Right cardiac atrium (tissue), 5 donors: ENCODE data around the gene ADRA2B. TPM values are rescaled to one million over a fixed set of nuclear protein-coding genes. Genes with fewer than 3 reads are reported as not detected.

Experiments
- ATAC-seq, 2 donors: fragments of 200-7000 bp; cut with Tn5 transposase; one replicate each; pipeline versions ENCODE4 v1.8.0 to v1.9.1; 2020; ENCODE audit warnings: moderate library complexity in 2 of 2, mild to moderate bottlenecking in 1 of 2
- DNase-seq, 3 donors: peaks; one replicate each; pipeline ENCODE4 v3.0.0-alpha.2; 2020
- H3K27ac ChIP-seq: one replicate; pipeline ENCODE4 v1.5.1; 2013; ENCODE audit warnings: mild to moderate bottlenecking, low read length, control low read depth, moderate library complexity
- H3K27me3 ChIP-seq: one replicate; pipeline ENCODE4 v1.6.1; 2013; ENCODE audit not compliant: control insufficient read depth, insufficient read depth
- H3K4me1 ChIP-seq: one replicate; pipeline ENCODE4 v1.6.1; 2013; ENCODE audit warnings: low read length; ENCODE audit not compliant: control insufficient read depth, insufficient read depth
- H3K4me3 ChIP-seq: one replicate; pipeline ENCODE4 v1.5.1; 2013; ENCODE audit warnings: low read length, control low read depth
- H3K9me3 ChIP-seq: one replicate; pipeline ENCODE4 v1.6.1; 2013; ENCODE audit warnings: low read length; ENCODE audit not compliant: control insufficient read depth
- WGBS: extraction: QIAGEN DNeasy Blood & Tissue Kit; methylation state at CpG from one replicate; pipeline ENCODE4 v1.1.7; 2013; 5-methylcytosine and 5-hydroxymethylcytosine counted together
- intact Hi-C, 4 donors: fragments of 100-400 bp; cut with DNase I; formaldehyde crosslinking; loops; one replicate each; pipeline versions ENCODE4 v1.11.0 to v1.14.0; 2022 to 2023
- polyA plus RNA-seq: library from polyadenylated mRNA; stranded (reverse); fragments of 200-250 nt; gene quantifications from one replicate; pipeline ENCODE4 v1.2.3, GENCODE V29; 2013
- total RNA-seq, 4 donors: library from RNA; stranded (reverse); fragmentation: NEBNext Ultra II Directional; extraction: Animal tissue kit (Norgen Biotek cat#: 25700); gene quantifications; one replicate each; pipeline ENCODE4 v1.2.1, GENCODE V29; 2021
- donor health status: healthy with polysubstance abuse.
- donor health status: DM: no; HTN: yes; CAD: no.
- donor health status: DM: no; HTN: no; CAD: no.
- donor health status: DM: no; HTN: yes; CAD: no; lungs with severe emphysema.
- donor health status: DM: yes; HTN: yes; CAD: no.

The ADRA2B gene
- total and polyA plus RNA-seq, 5 donors, result 0.11 to 2.2 (median 0.88) TPM

DNA sequence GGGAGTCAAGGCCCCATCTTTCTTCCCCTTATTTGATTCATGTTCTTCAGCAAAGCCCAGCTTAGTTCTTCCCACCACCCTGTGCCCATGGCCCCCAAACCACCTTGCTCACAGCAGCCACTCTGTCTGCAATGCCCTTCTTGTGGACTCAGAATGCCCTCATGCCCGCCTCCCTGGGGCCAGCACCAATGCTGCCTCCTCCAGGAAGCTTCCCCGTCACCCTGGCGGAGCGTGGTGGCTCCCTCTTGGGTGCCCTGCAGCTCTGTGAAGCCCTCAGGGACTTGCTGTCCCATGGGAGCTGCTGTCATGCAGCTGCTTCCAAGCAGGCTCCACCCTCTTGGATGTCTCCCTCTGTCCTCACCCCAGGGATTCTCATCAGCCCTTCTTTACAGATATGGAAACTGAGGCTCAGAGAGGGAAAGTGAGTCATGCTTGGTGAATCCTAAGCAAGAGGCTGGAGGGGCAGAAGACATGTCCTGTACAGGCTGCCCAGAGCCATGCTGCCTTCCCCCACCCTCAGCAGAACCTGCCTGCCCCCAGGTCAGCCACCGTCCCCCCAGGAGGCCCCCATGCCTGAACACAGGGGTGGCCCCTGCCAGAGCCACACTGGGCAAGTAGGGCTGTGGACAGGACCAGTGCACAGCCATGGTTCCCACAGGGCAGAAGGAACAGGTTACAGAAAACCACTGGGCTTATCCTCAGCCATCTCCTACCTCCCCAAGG lies 40.7 kb upstream of the ADRA2B start:
- WGBS, result 97% methylated on average over 5 of the region's 5 CpGs
- Histone ChIP-seq H3K27ac (no peak overlapping the region), H3K4me3 (no peak overlapping the region), H3K27me3 (no peaks in the 10 kb centered on the region), H3K9me3 (no peaks in the 10 kb centered on the region), H3K4me1 (no peaks in the 10 kb centered on the region)
- intact Hi-C loops, result no loop called here
- ATAC-seq (no peak), DNase-seq (no peak)

DNA sequence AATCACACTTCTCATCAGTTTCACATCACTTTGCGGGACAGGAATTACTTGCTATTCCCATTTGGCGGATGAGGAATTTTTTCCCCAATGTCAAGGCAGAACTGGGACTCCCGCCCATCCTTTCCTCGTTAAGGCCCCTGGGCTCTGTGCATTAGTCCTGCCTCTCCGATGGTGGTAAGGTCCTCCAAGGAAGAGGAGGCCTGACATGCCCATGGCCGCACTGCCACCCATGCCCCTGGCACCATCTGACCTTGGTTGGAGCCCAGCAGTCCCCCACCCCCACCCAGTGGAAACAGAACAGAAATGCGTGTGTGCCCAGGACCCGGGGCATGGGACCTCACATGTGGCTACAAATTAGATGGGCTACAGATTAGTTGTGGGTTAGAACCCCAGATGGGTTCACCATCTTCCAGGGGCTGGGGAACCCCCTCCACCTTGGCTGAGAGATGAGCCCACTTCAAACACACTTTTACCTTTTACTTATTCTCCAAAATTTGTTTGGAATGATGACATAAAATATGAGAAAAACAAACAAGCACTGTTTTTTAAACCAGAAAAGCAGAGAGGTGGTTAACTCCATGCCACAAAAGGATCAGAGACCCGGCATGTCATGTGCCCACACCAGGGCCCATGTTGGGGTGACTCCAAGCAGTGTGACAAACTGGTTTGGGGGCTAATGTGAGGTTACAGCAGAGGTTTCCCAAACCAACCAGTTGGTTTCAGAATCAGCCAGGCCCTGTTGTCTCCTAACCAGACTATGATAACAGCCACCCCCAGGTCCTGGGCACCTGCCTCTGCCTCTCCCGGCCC lies 39.8 kb upstream of the ADRA2B start:
- peak in 1 of 3 donors; percentile 6 for DNase-seq
- Histone ChIP-seq H3K4me1 (no peaks in the 10 kb centered on the region), H3K27ac (no peak overlapping the region), H3K9me3 (no peaks in the 10 kb centered on the region), H3K27me3 (no peaks in the 10 kb centered on the region), H3K4me3 (no peak overlapping the region)
- 87% methylated on average over 10 of the region's 10 CpGs for WGBS
- no peak for ATAC-seq
- intact Hi-C loops, result no loop called here

DNA sequence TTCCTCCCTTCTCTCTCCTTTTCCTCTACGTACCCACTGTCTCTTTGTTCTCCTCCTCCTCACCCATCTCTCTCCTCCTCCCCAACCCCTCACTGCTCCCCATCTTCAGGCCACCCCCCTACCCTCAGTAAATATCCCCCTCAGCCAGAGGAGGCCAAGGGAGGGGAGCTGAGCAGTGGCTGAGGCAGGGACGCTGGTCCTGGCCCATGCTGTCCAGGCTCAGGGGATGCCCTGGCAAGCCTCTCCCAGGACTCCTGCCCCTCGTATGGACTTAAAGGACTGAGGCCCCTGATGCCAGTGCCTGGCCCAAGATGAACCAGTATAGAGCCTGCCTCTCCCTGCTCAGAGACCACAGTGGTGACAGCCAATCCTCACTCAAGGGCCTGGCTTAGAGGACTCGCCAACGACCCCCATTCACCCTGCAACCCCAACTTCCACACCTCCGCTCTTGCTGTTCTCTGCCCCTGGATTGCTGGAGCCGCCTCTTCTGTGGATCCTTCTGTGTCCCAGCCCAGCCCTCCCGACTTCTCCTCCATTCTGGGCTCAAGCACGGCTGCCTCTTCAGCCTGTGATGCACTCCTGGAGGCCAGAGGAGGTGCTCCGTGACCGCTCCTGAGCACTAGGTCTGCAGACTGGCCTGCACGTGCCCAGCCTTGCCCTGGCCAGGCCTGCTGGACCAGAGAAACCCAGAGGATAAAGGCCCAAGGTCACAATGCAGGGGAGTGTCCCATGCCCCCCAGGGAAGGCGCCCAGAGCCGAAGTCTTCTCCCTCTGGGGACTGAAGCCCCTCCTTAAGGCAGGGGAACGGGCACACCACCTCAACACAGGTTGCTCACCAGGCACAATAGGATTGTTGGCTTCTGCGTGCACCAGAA lies 38.4 kb upstream of the ADRA2B start:
- DNase-seq (no peak), ATAC-seq (no peak)
- no peaks in the 10 kb centered on the region for H3K4me1 ChIP-seq
- H3K27me3 ChIP-seq, result no peaks in the 10 kb centered on the region
- intact Hi-C loops, result no loop called here
- no peak overlapping the region for H3K27ac ChIP-seq
- no peaks in the 10 kb centered on the region for H3K9me3 ChIP-seq
- WGBS, result 87% methylated on average over 16 of the region's 16 CpGs
- H3K4me3 ChIP-seq, result no peak overlapping the region

DNA sequence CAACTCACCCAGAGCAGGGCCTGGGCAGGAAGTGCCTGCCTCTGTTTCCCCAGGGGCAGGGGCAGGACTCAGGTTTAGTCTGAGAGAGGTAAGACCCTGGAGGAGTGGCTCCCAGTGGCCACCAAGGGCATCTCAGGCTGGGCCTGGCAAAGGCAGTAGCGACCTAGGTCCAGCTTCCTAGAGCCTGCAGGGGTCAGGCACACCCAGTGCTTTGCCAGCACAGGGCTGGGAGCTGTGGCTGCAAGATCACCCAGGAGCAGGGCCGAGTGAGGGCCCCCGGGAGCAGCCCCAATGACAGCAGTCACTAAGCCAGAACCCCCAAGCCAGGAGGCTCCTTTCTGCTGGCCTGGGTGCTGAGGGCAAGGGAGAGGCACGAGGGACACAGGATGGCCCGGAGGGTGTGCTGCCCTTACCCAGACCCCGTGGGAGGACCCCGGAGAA lies 37.6 kb upstream of the ADRA2B start:
- no peaks in the 10 kb centered on the region for H3K27me3 ChIP-seq
- ATAC-seq, result no peak
- WGBS, result 78% methylated on average over 7 of the region's 7 CpGs
- intact Hi-C loops, result no loop called here
- H3K4me3 ChIP-seq, result no peak overlapping the region
- DNase-seq, result no peak
- no peaks in the 10 kb centered on the region for H3K4me1 ChIP-seq
- no peak overlapping the region for H3K27ac ChIP-seq
- no peaks in the 10 kb centered on the region for H3K9me3 ChIP-seq

DNA sequence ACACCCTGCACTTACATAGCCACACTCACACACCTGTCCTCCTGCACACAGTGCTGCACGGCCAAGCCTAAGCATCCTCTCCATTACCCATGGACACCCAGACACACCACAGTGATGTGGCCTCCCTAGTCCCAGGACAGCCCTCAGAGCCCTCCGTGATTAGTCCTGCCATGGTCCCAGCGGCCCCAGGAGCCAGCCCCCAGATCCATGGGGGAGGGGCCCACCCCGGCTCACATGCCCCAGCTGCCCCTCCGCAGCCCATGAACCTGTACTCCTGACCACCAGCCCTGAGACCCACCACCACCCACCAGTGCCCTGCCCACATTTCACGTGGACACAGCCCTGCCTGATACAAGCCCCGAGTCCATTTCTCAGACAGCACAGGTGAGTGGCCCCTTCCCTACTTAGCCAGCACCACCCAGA lies 36.9 kb upstream of the ADRA2B start:
- H3K27ac ChIP-seq, result no peak overlapping the region
- no peak overlapping the region for H3K4me3 ChIP-seq
- no peaks in the 10 kb centered on the region for H3K4me1 ChIP-seq
- no peaks in the 10 kb centered on the region for H3K27me3 ChIP-seq
- H3K9me3 ChIP-seq, result no peaks in the 10 kb centered on the region
- intact Hi-C loops, result no loop called here
- DNase-seq (no peak), ATAC-seq (no peak)
- 84% methylated on average over 7 of the region's 7 CpGs for WGBS

DNA sequence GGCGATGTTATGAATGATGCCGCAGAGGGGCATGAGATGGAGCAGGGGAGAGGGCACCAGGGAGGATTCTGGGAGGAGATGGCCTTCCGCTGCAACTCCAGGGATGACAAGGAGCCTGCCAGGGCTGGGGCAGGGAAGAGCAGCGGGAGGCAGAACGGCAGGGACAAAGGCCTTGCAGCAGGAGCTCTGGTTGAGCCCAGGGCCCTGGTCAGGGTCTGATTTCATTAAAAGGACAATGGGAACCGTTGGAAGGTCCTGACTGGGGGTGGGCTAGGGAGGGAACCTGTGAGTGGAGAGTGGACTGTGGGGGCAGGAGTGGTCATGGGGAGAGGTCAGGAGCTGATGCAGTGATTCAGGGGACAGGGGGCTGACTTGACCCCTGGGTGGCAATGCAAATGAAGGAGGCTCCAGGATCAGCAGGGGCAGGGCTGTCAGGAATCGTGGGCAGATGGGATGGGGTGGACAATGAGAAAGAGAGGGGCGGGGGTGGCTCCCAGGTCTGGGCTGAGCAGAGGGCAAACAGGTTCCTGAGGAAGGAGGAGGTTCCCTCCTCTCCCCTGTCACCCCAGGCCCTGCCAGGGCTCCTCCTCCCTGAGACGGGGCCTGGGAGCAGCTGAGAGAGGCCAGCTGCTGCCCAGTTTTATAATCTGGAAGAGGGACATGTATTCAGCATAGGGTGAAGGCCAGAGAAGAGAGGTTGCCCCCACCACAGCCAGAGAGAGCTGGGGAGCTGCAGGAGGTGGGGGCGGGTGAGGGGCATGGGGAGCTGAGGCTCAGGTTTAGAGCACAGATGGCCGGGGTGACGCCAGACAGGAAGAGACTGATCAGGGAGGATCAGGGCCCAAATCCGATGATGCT lies 36.2 kb upstream of the ADRA2B start:
- H3K4me3 ChIP-seq, result no peak overlapping the region
- 76% methylated on average over 13 of the region's 13 CpGs for WGBS
- no peak for ATAC-seq

DNA sequence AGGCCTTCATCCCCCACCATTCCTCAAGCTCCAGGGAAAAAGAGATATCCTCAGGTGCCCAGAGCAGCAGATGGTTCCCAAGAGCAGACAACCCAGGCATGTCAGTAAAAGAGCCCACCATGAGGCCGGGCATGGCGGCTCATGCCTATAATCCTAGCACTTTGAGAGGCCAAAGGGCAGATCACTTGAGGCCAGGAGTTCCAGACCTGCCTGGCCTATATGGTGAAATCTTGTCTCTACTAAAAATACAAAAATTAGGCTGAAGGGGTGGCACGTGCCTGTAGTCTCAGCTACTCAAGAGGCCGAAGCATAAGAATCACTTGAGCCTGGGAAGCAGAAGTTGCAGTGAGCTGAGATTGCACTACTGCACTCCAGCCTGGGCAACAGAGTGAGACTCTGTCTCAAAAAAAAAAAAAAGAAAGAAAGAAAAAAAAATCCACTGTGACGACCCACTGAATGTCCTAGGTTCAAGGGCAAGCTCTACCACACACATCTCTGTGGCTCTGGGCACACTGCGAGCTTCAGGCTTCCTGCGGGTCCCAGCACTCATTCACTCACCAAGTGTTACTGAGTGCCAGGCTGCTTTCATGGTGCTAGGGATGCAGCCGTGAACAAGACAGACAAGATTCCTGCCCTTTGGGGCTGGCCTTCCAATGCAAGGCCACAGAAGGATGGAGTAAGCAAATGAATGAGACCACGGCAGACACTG lies 35.4 kb upstream of the ADRA2B start:
- H3K4me1 ChIP-seq, result no peaks in the 10 kb centered on the region
- no peaks in the 10 kb centered on the region for H3K27me3 ChIP-seq
- no peak overlapping the region for H3K4me3 ChIP-seq
- no peaks in the 10 kb centered on the region for H3K9me3 ChIP-seq
- H3K27ac ChIP-seq, result no peak overlapping the region
- DNase-seq (no peak), ATAC-seq (no peak)
- 93% methylated on average over 9 of the region's 9 CpGs for WGBS
- intact Hi-C loops, result no loop called here

More for the DNA sequence above, 36.2 kb upstream of the ADRA2B start:
- intact Hi-C loops, result no loop called here
- Histone ChIP-seq H3K27me3 (no peaks in the 10 kb centered on the region), H3K4me1 (no peaks in the 10 kb centered on the region), H3K27ac (no peak overlapping the region), H3K9me3 (no peaks in the 10 kb centered on the region)
- no peak for DNase-seq

DNA sequence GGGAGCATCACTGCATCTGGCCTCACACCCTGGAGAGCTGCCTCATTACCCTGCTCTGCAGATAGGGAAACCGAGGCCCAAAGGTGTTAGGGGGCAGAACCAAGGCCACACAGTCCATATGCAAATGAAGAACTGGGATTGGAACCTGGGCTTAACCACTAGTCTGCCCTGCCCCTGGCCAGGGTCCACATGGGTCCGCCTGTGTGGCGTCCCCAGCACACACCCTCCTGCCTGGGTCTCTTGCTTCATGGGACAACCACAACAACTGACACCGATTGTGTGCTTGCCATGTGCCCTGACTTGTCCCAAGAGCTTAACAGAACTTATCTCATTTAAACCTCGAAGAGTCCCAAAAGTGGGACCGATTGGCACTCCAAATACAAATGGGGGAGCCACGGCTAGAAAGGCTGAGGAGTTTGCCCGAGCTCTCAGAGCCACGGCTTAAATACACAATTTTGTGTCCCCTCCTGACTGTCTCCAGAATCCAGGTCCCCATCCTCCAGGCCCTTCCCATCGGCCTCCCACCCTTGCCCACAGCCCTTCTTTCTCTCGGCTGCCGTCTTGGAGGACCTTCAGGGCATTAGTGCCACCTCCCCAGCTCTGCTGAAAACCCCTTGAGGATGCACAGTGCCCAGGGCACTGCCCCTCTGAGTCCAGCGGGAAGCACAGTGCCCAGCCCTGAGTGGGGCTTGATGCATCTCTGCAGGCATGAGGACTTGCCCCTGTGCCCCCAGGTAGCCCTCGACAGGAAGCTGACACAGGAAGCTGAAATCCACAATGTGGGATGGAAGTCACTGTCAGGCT lies 34.6 kb upstream of the ADRA2B start:
- no peak overlapping the region for H3K4me3 ChIP-seq
- H3K4me1 ChIP-seq, result no peaks in the 10 kb centered on the region
- H3K9me3 ChIP-seq, result no peaks in the 10 kb centered on the region
- WGBS, result 93% methylated on average over 14 of the region's 14 CpGs
- ATAC-seq (no peak), DNase-seq (no peak)
- no peak overlapping the region for H3K27ac ChIP-seq
- no peaks in the 10 kb centered on the region for H3K27me3 ChIP-seq
- intact Hi-C loops, result no loop called here

DNA sequence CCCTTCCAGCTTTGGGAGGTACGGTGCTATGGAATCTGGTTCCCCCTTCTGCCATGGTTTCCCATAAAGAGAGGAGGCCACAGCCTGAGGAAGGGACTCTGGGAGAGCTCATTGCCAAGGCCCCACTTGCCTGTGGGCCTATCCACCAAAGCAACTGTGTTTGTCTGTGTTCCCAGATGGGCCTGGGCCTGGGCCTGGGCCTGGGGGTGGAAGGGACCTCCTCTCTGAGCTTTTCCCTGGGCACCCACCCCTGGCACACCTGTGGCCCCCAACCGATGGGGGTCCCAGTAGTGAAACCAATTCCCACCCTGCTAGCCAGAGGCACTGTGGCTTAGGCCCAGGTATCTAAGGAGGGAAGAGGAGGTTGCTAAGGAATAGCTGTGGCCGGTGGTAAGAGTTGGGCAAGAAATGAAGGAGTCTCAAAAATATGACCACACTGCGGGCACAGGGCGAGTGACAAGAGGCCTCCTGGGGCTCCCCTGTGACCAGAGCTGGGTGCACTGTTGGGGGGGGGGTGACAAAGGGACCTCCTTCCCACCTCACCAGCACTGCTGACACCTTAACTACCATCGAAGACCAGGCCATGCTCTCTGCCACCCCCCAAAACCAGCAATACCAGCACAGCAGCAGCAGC lies 33.8 kb upstream of the ADRA2B start:
- H3K4me3 ChIP-seq, result no peak overlapping the region
- DNase-seq (no peak), ATAC-seq (no peak)
- H3K4me1 ChIP-seq, result no peaks in the 10 kb centered on the region
- H3K9me3 ChIP-seq, result no peaks in the 10 kb centered on the region
- H3K27ac ChIP-seq, result no peak overlapping the region
- WGBS, result 96% methylated on average over 6 of the region's 6 CpGs
- intact Hi-C loops, result no loop called here
- H3K27me3 ChIP-seq, result no peaks in the 10 kb centered on the region
